ENCODE measurements around the gene TLX2.

DNA sequence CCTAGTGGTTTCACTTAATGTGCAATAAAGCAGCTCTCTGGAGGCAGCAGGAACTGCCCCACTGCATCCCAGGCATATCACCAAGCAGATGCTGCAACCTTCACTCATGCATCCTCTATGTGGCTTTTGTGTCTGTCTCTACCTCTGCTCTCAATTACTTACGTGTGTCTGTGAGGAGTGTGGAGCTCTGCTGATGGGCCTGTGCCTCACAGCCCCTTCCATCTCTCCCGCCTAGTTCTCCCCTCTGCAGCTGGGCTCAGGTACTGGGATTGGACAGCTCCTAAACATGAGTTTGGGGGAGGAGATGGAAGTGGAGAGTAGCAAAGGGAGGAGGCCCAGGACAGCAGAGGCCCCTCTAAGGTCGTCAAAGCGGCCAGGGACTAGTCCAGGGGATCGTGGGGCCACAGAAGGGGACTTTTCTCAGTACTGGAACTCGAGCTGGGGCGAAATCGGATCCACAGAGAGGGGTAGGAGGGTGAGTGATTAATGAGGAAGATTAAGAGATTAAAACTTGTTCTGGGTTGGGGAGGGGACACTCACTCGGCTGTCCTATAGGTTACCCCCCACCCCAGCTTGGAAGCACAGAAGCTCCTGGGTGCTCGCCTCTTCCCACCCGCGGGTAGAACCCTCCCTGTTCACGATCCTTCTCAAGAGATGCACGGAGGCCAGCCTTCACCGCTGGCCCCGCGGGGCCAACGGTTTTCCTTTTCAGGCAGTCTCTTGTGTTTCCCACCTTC, 12.7 kb upstream of the TLX2 start:
- TF ChIP-seq, protein P1, sequence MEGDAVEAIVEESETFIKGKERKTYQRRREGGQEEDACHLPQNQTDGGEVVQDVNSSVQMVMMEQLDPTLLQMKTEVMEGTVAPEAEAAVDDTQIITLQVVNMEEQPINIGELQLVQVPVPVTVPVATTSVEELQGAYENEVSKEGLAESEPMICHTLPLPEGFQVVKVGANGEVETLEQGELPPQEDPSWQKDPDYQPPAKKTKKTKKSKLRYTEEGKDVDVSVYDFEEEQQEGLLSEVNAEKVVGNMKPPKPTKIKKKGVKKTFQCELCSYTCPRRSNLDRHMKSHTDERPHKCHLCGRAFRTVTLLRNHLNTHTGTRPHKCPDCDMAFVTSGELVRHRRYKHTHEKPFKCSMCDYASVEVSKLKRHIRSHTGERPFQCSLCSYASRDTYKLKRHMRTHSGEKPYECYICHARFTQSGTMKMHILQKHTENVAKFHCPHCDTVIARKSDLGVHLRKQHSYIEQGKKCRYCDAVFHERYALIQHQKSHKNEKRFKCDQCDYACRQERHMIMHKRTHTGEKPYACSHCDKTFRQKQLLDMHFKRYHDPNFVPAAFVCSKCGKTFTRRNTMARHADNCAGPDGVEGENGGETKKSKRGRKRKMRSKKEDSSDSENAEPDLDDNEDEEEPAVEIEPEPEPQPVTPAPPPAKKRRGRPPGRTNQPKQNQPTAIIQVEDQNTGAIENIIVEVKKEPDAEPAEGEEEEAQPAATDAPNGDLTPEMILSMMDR (IDR thresholded peaks at IDR 0.05; ENCODE audit: insufficient read depth, low read length, poor library complexity, severe bottlenecking) = no peak
- no peak for TF ChIP-seq EZH2phosphoT487 (conservative IDR thresholded peaks at IDR 0.05; ENCODE audit: low read length)

All from SU-DHL-6 (cell line).